NT2/D1 (cell line): ENCODE results near the gene PIGU.
"Not testable (repeated sequence)": the region's sequence is repeated elsewhere in the genome, so short reads cannot be mapped to it uniquely, and the experiment has no call there.

Source experiments
- DNase-seq: peaks from one replicate; pipeline ENCODE4 v3.0.0-alpha.2; 2011; ENCODE audit warnings: low read depth, low spot score
- H3K27me3 ChIP-seq: 2 replicates; pipeline ENCODE4 v1.6.0; 2011; ENCODE audit warnings: mild to moderate bottlenecking; ENCODE audit not compliant: insufficient read length, insufficient read depth
- H3K36me3 ChIP-seq: 2 replicates; pipeline ENCODE4 v1.6.1; 2011; ENCODE audit warnings: mild to moderate bottlenecking, low read length, mixed read lengths; ENCODE audit not compliant: insufficient read depth, insufficient read length
- H3K4me1 ChIP-seq: 2 replicates; pipeline ENCODE4 v1.5.1; 2011; ENCODE audit not compliant: insufficient read depth, insufficient read length
- H3K4me3 ChIP-seq: 2 replicates; pipeline ENCODE4 v1.5.1; 2011; ENCODE audit warnings: low read depth; ENCODE audit not compliant: insufficient read length
- H3K9ac ChIP-seq: 2 replicates; pipeline ENCODE4 v1.6.0; 2011; ENCODE audit warnings: low read depth; ENCODE audit not compliant: insufficient read length
- H3K9me3 ChIP-seq: 2 replicates; pipeline ENCODE4 v1.5.1; 2011; ENCODE audit warnings: mild to moderate bottlenecking, low read length; ENCODE audit not compliant: insufficient read depth
- SUZ12 ChIP-seq: IDR thresholded peaks from 2 replicates; pipeline ENCODE4 v1.6.1; 2011; ENCODE audit not compliant: insufficient read length, insufficient read depth; ENCODE audit errors: extremely low read depth
- YY1 ChIP-seq: IDR thresholded peaks from 2 replicates; pipeline ENCODE4 v1.6.1; 2011; ENCODE audit not compliant: insufficient read length, insufficient read depth
- ZNF274 ChIP-seq: IDR thresholded peaks from 2 replicates; pipeline ENCODE4 v1.6.1; 2011; ENCODE audit warnings: mild to moderate bottlenecking, low read depth, low read length

PIGU gene

DNA sequence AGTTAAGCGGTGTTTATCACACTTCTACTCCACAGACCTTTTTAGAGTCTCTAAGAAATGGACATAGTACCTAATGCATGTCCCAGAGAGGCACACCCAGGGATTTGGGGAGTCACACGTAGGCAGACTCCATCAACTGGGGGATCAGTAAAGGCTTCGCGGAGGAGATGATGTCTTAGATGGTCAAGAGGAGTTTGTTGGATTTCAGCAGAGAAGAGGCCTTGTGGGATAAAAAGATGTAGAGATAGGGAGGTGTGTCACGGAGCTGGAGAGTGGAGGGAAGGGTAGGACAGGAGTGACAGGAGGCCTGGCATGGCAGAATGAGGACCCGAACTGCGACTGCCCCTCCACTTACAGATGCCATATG lies 151.6 kb downstream of the PIGU start:
- H3K9ac ChIP-seq = no peak overlapping the region
- peaks cover 11% of the 10 kb centered on the region for H3K4me1 ChIP-seq
- no peak for TF ChIP-seq ZNF274
- no peak for TF ChIP-seq YY1
- no peak for TF ChIP-seq SUZ12
- H3K9me3 ChIP-seq = no peaks in the 10 kb centered on the region
- H3K27me3 ChIP-seq = no peaks in the 10 kb centered on the region
- H3K36me3 ChIP-seq = peaks cover 63% of the 10 kb centered on the region
- H3K4me3 ChIP-seq = no peak overlapping the region
- no peak for DNase-seq

DNA sequence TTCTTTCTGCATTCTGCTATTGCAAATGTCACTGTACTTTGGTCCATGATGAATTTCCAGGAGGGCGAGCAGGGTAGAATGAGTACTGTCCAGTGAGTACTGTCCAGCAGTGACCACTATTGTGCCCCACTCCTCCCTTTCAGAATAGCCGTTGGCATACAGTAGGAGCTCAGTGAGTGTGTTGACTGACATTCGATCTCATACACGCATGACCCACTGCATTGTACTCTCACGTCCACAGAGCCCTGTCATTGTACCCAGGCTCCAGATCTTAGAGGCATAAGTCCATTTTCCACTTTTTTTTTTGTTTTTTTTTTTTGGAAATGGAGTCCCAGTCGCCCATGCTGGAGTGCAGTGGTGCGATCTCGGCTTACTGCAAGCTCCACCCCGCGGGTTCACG lies 152.5 kb downstream of the PIGU start:
- Histone ChIP-seq H3K4me1 (peaks cover 11% of the 10 kb centered on the region), H3K9me3 (no peaks in the 10 kb centered on the region), H3K4me3 (no peak overlapping the region), H3K36me3 (peaks cover 59% of the 10 kb centered on the region), H3K9ac (no peak overlapping the region), H3K27me3 (no peaks in the 10 kb centered on the region)
- DNase-seq = no peak
- TF ChIP-seq SUZ12 = no peak
- no peak for TF ChIP-seq YY1
- TF ChIP-seq ZNF274 = no peak

DNA sequence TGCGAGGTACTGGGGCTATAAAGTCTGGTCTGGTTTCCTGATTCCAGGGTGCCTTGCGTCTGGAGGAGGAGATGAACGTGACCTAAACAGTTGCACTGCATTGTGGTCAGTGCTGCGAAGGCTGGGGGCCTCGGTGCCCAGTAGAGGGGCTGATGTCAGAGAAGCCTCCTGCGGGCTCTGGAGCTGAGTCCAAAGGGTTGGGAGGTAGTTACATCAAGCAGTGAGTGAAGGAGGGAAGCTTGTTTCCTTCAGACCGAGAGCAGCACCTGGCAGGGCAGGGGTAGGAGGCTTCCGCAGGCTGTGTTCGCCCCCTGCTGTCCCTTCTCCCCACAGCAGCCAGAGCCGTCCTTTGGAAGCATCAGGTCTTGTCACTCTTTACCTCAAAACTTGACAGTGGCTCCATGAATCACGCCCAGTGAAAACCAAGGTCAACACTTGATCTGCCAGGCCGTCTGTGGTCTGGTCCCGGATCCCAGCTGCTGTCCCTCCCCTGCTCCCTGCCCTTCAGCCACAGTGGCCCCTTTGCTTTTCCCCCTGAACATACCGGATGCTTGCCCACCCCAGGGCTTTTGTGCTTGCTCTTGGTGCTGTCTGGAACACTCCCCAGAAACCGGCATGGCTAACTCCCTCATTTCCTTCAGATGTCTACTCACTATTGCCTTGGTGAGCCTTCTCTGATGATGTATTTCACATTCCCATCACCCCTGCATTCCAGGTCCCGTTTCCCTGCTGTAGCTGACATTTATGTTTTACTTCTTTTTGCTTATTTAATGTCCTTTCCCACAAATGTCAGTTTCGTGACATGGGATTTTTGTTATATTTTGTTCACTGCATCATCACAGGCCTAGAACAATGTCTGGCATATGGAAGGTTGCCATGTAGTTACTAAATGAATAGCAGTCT lies 153.7 kb downstream of the PIGU start:
- Histone ChIP-seq H3K9me3 (no peaks in the 10 kb centered on the region), H3K36me3 (peaks cover 54% of the 10 kb centered on the region), H3K9ac (peak overlapping the region; percentile 13), H3K4me3 (no peak overlapping the region), H3K27me3 (no peaks in the 10 kb centered on the region), H3K4me1 (peaks cover 11% of the 10 kb centered on the region)
- DNase-seq = peak; percentile 52
- TF ChIP-seq SUZ12 (no peak), YY1 (no peak), ZNF274 (no peak)

DNA sequence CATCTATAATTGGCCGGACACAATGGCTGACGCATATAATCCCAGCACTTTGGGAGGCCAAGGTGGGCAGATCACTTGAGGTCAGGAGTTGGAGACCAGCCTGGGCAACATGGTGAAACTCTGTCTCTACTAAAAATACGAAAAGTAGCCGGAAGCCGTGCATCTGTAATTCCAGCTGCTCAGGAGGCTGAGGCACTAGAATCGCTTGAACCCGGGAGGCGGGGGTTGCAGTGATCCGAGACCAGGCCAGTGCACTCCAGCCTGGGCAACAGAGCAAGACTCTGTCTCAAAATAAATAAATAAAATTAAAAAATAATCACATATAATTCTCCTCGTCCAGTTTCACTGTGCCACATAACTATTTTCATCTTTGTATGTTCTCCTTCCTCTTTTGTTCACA lies 157.1 kb downstream of the PIGU start:
- not testable (repeated sequence) for H3K27me3 ChIP-seq, H3K4me1 ChIP-seq, H3K9ac ChIP-seq, DNase-seq, H3K4me3 ChIP-seq, H3K9me3 ChIP-seq
- H3K36me3 ChIP-seq = peaks cover 33% of the 10 kb centered on the region

DNA sequence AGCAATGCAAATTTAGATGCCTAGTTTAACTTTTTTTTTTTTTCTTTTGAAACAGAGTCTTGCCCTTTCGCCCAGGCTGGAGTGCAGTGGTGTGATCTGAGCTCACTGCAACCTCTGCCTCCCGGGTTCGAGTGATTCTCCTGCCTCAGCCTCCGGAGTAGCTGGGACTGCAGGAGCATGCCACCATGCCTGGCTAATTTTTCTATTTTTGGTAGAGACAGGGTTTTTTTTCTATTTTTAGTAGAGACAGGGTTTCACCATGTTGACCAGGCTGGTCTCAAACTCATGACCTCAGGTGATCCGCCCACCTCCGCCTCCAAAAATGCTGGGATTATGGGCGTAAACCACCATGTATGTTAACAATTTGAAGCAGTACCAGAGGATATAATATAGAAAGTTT lies 158.0 kb downstream of the PIGU start:
- H3K36me3 ChIP-seq = peaks cover 30% of the 10 kb centered on the region
- H3K9ac ChIP-seq, H3K4me3 ChIP-seq, H3K9me3 ChIP-seq, H3K4me1 ChIP-seq, DNase-seq, H3K27me3 ChIP-seq: not testable (repeated sequence)

DNA sequence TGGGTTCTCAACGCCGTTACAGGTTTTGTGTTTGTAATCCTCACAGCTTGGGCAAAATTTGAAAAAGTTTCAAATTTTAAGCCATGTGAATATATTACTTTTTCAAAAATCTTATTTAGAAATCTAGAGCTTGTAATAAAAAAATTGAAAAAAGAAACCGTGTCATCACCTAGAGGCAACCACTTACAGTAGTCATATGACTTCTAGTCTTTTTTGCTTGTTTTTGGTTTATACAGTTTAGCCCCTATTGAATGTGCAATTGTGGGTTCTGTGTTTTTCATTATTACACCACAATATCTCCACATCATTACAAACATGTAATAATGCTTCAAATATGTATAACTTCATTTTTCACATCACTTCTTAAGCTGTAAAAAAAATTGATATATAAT lies 159.8 kb downstream of the PIGU start:
- Histone ChIP-seq H3K4me1 (no peaks in the 10 kb centered on the region), H3K36me3 (peaks cover 28% of the 10 kb centered on the region), H3K4me3 (peak overlapping the region; percentile 70), H3K9me3 (no peaks in the 10 kb centered on the region), H3K9ac (peak overlapping the region; percentile 91), H3K27me3 (no peaks in the 10 kb centered on the region)
- no peak for TF ChIP-seq ZNF274
- TF ChIP-seq YY1 = no peak
- no peak for TF ChIP-seq SUZ12
- DNase-seq = no peak

DNA sequence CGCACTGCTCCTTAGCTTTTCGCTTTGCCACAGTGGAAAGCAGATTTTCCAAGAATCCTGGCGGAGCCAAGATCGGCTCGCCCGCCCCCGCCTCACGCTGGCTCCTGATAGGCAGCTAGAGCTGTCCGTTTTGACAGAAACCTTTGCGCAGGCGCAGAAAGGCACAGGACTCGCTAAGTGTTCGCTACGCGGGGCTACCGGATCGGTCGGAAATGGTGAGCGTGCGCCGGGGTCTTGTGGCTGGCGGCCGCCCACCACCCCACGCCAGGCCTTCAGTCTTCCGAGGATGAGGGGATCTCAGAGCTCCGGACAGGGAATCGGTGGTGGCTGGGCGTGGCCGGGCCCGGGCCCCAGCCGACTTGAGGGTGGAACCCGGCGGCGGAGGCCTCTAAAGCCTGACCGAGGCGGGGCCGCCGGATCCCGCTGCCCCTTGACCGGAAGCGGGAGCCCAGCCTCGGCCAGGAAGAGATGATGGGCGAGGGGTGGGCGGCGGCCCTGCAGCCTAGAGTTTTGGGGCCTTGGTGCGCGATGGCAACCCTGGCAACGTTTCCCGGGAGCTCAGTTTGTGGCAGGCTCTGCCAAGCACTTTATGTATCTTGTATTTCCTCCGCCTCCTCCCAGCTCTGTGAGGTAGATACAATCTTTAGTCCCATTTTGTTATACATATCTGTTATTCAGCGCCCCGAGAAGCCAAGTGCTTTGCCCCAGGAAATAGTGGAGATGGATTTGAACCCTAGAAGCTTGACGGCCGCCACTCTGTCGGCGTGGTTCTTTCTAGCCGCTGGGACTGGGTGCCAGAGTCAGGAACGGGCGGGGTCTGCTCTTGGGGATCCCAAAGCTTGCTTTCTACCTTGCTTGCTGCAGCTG lies 160.4 kb downstream of the PIGU start, which contains the start of gene DYNLRB1:
TSS of gene DYNLRB1 (plus strand) at position 176 of the 867 bp plus-strand sequence. CDS start at position 213, 37 bp downstream.
- Histone ChIP-seq H3K36me3 (peaks cover 28% of the 10 kb centered on the region), H3K4me3 (peak within 1 kb of the TSS; percentile 70), H3K27me3 (no peaks in the 10 kb centered on the region), H3K9ac (peak within 1 kb of the TSS; percentile 91), H3K9me3 (no peaks in the 10 kb centered on the region), H3K4me1 (no peaks in the 10 kb centered on the region)
- TF ChIP-seq SUZ12 (no peak), YY1 (no peak), ZNF274 (no peak)
- DNase-seq = peak; percentile 96
